ENCODE measurements around the gene MCEMP1. TPM values are rescaled to one million over a fixed set of nuclear protein-coding genes. Genes with fewer than 3 reads are reported as not detected.

Gene MCEMP1
- total RNA-seq, 2 experiments from 2014 or later = 0.22 TPM; not detected in 1

- ChIA-PET POLR2A (interaction anchor here (1.6 kb wide), 2 partner anchors 9 to 23 kb away, joined by 6 to 10 read pairs; no protein-coding TSS in a partner anchor), CTCF (ENCODE audit: unreplicated experiment) (no interaction called here)
- H3K9me2 ChIP-seq (ENCODE audit: insufficient read depth, low read length) = no peaks in the 10 kb centered on the region
- H3K27ac ChIP-seq (ENCODE audit: low read depth, low read length, poor library complexity, severe bottlenecking) = no peak overlapping the region
- peaks cover 15% of the 10 kb centered on the region for H3K4me1 ChIP-seq (ENCODE audit: insufficient read depth, low read length, poor library complexity, severe bottlenecking)
- H4K20me1 ChIP-seq (ENCODE audit: insufficient read depth, low read length) = 0 out of 2 replicates have a peak, but pooled peaks cover 6% of the 10 kb centered on the region
- peaks cover 33% of the 10 kb centered on the region for H3K79me2 ChIP-seq (ENCODE audit: insufficient read depth, low read depth, low read length)
- H3K9me3 ChIP-seq (ENCODE audit: low read length) = no peaks in the 10 kb centered on the region
- H3K4me2 ChIP-seq (ENCODE audit: low read length) = peak overlapping the region; percentile 83
- peaks cover 26% of the 10 kb centered on the region; the same call in 1 of the 2 replicates for H3K36me3 ChIP-seq (ENCODE audit: insufficient read depth, low read length)
- TF ChIP-seq EZH2phosphoT487 (IDR thresholded peaks at IDR 0.05; ENCODE audit: borderline replicate concordance, low read depth, low read length) = no peak
- TF ChIP-seq CTCF (conservative IDR thresholded peaks at IDR 0.05; ENCODE audit: low read length) = no peak
- TSS peak; percentile 93 for BruUV-seq (replicated peaks)
- DNase-seq (ENCODE audit: low spot score) = no peak
- peak overlapping the region; percentile 92 for H3K4me3 ChIP-seq (ENCODE audit: low read depth, low read length, poor library complexity, severe bottlenecking)
- intact Hi-C loops (cut with micrococcal nuclease; ENCODE audit: unreplicated experiment) = no loop called here
- peak overlapping the region; percentile 24; the same call in 1 of the 2 replicates for H2AFZ ChIP-seq (ENCODE audit: low read length)
Measured at GRCh38 chr19:7628589-7629311, 48.1 kb upstream of the MCEMP1 start.

- TF ChIP-seq CTCF (conservative IDR thresholded peaks at IDR 0.05; ENCODE audit: low read length) (no peak), EZH2phosphoT487 (IDR thresholded peaks at IDR 0.05; ENCODE audit: borderline replicate concordance, low read depth, low read length) (no peak)
- peak within 1 kb of the TSS; percentile 95 for H3K4me2 ChIP-seq (ENCODE audit: low read length)
- peak within 1 kb of the TSS; percentile 92 for H3K4me3 ChIP-seq (ENCODE audit: low read depth, low read length, poor library complexity, severe bottlenecking)
- BruUV-seq (replicated peaks) = no TSS peak
- intact Hi-C loops (cut with micrococcal nuclease; ENCODE audit: unreplicated experiment) = no loop called here
- peaks cover 15% of the 10 kb centered on the region for H3K4me1 ChIP-seq (ENCODE audit: insufficient read depth, low read length, poor library complexity, severe bottlenecking)
- peaks cover 33% of the 10 kb centered on the region for H3K79me2 ChIP-seq (ENCODE audit: insufficient read depth, low read depth, low read length)
- H3K9me2 ChIP-seq (ENCODE audit: insufficient read depth, low read length) = no peaks in the 10 kb centered on the region
- ChIA-PET CTCF (ENCODE audit: unreplicated experiment) (interaction anchor here (1.2 kb wide), 1 partner anchor 51 kb away, joined by 3 read pairs; the partner anchor contains the start of gene TRAPPC5), POLR2A (interaction anchor here (0.5 to 1.6 kb wide), 6 partner anchors 8 to 334 kb away, joined by 3 to 10 read pairs (median 5); no protein-coding TSS in a partner anchor)
- peak; percentile 99 for DNase-seq (ENCODE audit: low spot score)
- H3K36me3 ChIP-seq (ENCODE audit: insufficient read depth, low read length) = peaks cover 26% of the 10 kb centered on the region; the same call in 1 of the 2 replicates
- H2AFZ ChIP-seq (ENCODE audit: low read length) = peak within 1 kb of the TSS; percentile 24; the same call in 1 of the 2 replicates
- H4K20me1 ChIP-seq (ENCODE audit: insufficient read depth, low read length) = 0 out of 2 replicates have a peak, but pooled peaks cover 6% of the 10 kb centered on the region
- no peaks in the 10 kb centered on the region for H3K9me3 ChIP-seq (ENCODE audit: low read length)
- H3K27ac ChIP-seq (ENCODE audit: low read depth, low read length, poor library complexity, severe bottlenecking) = no peak within 1 kb of the TSS
Measured at GRCh38 chr19:7629347-7630054, 47.4 kb upstream of the MCEMP1 start, which contains the start of the genes PET100 and XAB2. Gene PET100 (plus strand): TSS chr19:7629793. CDS start chr19:7629834, 41 bp downstream. Gene XAB2 (minus strand): TSS chr19:7629545. CDS start chr19:7629527, 18 bp downstream.
